ENCODE data around the gene ADAMTS17.

DNA sequence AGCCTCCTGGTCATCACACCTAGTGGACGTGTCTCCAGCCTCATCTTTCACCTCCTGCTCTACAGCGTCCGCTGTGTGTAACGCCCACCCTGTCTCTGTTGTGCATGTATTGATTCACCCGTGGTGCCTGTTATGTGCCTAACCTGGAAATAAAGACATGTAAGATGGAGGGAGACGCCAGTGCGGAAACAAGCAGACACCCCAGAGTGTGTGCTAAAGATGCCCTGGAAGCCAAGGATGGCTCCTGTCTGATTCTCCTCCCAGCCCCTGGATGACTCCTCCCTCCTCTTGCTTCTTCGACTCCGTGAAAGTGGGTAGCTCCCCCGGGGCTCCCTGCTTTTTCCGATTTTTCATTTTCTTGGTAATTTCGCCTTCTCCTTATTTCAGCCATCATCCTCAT, 241.8 kb downstream of the ADAMTS17 start:
- TF ChIP-seq YY1 (IDR thresholded peaks at IDR 0.05; ENCODE audit: insufficient read depth, insufficient read length) (no peak), SUZ12 (IDR thresholded peaks at IDR 0.05; ENCODE audit: extremely low read depth, insufficient read depth, insufficient read length) (no peak)
